OCI-LY7 (cell line): ENCODE results near the gene NPC2. TPM values are rescaled to one million over a fixed set of nuclear protein-coding genes. Genes with fewer than 3 reads are reported as not detected.

Experiments
- BruUV-seq: library from RNA; stranded (reverse); fragments of 400-500 nt; replicated peaks from 2 replicates; lab custom pipeline; 2021; lab: Mats Ljungman, UMichigan
- CTCF ChIA-PET: fragments of 300-600 bp; sonication (Branson Sonifier 250); formaldehyde crosslinking; loops from one replicate; lab custom pipeline; 2022; ENCODE audit warnings: antibody characterized with exemption; ENCODE audit not compliant: unreplicated experiment; lab: Charles Lee
- POLR2A ChIA-PET: fragments of 300-600 bp; sonication (Branson Sonifier 250); formaldehyde crosslinking; loops from one replicate; lab custom pipeline; 2022; ENCODE audit warnings: antibody characterized with exemption; lab: Charles Lee
- DNase-seq: peaks from one replicate; pipeline ENCODE4 v3.0.0-alpha.2; 2015; ENCODE audit warnings: low spot score
- H2AFZ ChIP-seq: fragments of 200-600 bp; sonication (generic), shearing (Covaris generic); 2 replicates; pipeline ENCODE4 v1.6.1; 2014; ENCODE audit warnings: mild to moderate bottlenecking, antibody characterized with exemption, low read length, moderate library complexity
- H3K27ac ChIP-seq: fragments of 200-600 bp; sonication (generic); 2 replicates; pipeline ENCODE4 v1.5.1; 2014; ENCODE audit warnings: mixed run types, low read depth, mild to moderate bottlenecking, moderate library complexity, low read length, inconsistent platforms; ENCODE audit not compliant: poor library complexity, severe bottlenecking
- H3K36me3 ChIP-seq: fragments of 200-600 bp; sonication (generic); 2 replicates; pipeline ENCODE4 v1.6.1; 2014; ENCODE audit warnings: mild to moderate bottlenecking, antibody characterized with exemption, low read length, moderate library complexity, mixed read lengths; ENCODE audit not compliant: insufficient read depth
- H3K4me1 ChIP-seq: fragments of 200-600 bp; sonication (generic); 2 replicates; pipeline ENCODE4 v1.5.1; 2014; ENCODE audit warnings: mild to moderate bottlenecking, low read length; ENCODE audit not compliant: insufficient read depth, poor library complexity, severe bottlenecking
- H3K4me2 ChIP-seq: fragments of 200-600 bp; sonication (generic); 2 replicates; pipeline ENCODE4 v1.6.1; 2014; ENCODE audit warnings: mild to moderate bottlenecking, low read length
- H3K4me3 ChIP-seq: fragments of 200-600 bp; sonication (generic); 2 replicates; pipeline ENCODE4 v1.5.1; 2014; ENCODE audit warnings: mild to moderate bottlenecking, low read depth, low read length; ENCODE audit not compliant: poor library complexity, severe bottlenecking
- H3K79me2 ChIP-seq: fragments of 200-600 bp; sonication (generic); 2 replicates; pipeline ENCODE4 v1.6.1; 2016; ENCODE audit warnings: low read depth, mild to moderate bottlenecking, low read length, moderate library complexity, mixed read lengths; ENCODE audit not compliant: insufficient read depth
- H3K9me2 ChIP-seq: fragments of 200-600 bp; sonication (generic); 2 replicates; pipeline ENCODE4 v1.6.1; 2016; ENCODE audit warnings: mild to moderate bottlenecking, low read length, mixed read lengths; ENCODE audit not compliant: insufficient read depth
- H3K9me3 ChIP-seq: fragments of 200-600 bp; sonication (generic); 2 replicates; pipeline ENCODE4 v1.6.1; 2014; ENCODE audit warnings: mild to moderate bottlenecking, mixed run types, low read length, mixed read lengths
- H4K20me1 ChIP-seq: fragments of 200-600 bp; sonication (generic); 2 replicates; pipeline ENCODE4 v1.6.1; 2014; ENCODE audit warnings: mild to moderate bottlenecking, antibody characterized with exemption, low read length, moderate library complexity, mixed read lengths; ENCODE audit not compliant: insufficient read depth
- CTCF ChIP-seq: fragments of 200-600 bp; sonication (generic); conservative IDR thresholded peaks from 2 replicates; pipeline ENCODE4 v1.5.1; 2014; ENCODE audit warnings: mild to moderate bottlenecking, antibody characterized with exemption, low read length, moderate library complexity, mixed read lengths
- EZH2phosphoT487 ChIP-seq: fragments of 200-600 bp; sonication (generic); IDR thresholded peaks from 2 replicates; pipeline ENCODE4 v1.6.1; 2018; ENCODE audit warnings: low read depth, borderline replicate concordance, mild to moderate bottlenecking, mixed run types, antibody characterized with exemption, low read length, moderate library complexity, mixed read lengths
- intact Hi-C: fragments of 100-400 bp; cut with micrococcal nuclease; formaldehyde crosslinking; loops from one replicate; pipeline ENCODE4 v1.10.0; 2022; ENCODE audit not compliant: unreplicated experiment
- total RNA-seq, 2 experiments: library from RNA; depleted of rRNA in 1 of 2; stranded (reverse); fragments of >200 nt in 1 of 2; shearing (Covaris generic) in 1 of 2; gene quantifications; 2 replicates each; pipeline ENCODE4 v1.2.3, GENCODE V29; 2014 to 2022

Gene NPC2
- total RNA-seq, 2 experiments from 2014 or later, result 37.8 to 80.8 TPM

GRCh38 chr14:74511966-74512830 is 19.1 kb upstream of the NPC2 start:
- ChIA-PET POLR2A (no interaction called here), CTCF (no interaction called here)
- intact Hi-C loops, result no loop called here
- Histone ChIP-seq H3K4me1 (no peaks in the 10 kb centered on the region), H2AFZ (no peak overlapping the region), H3K79me2 (no peaks in the 10 kb centered on the region), H3K27ac (no peak overlapping the region), H3K4me3 (no peak overlapping the region), H3K36me3 (no peaks in the 10 kb centered on the region), H4K20me1 (no peaks in the 10 kb centered on the region), H3K9me2 (no peaks in the 10 kb centered on the region), H3K9me3 (no peaks in the 10 kb centered on the region), H3K4me2 (no peak overlapping the region)
- TF ChIP-seq CTCF (no peak), EZH2phosphoT487 (no peak)
- DNase-seq, result no peak
- no TSS peak for BruUV-seq

GRCh38 chr14:74510959-74511409 is 17.9 kb upstream of the NPC2 start:
- POLR2A ChIA-PET, result interaction anchor here (0.5 kb wide), 1 partner anchor 199 kb away, joined by 7 read pairs; no protein-coding TSS in a partner anchor
- H3K36me3 ChIP-seq, result no peaks in the 10 kb centered on the region
- BruUV-seq, result no TSS peak
- intact Hi-C loops, result no loop called here
- TF ChIP-seq CTCF (no peak), EZH2phosphoT487 (no peak)
- CTCF ChIA-PET, result no interaction called here
- no peak overlapping the region for H3K27ac ChIP-seq
- no peak overlapping the region for H3K4me3 ChIP-seq
- no peaks in the 10 kb centered on the region for H4K20me1 ChIP-seq
- no peaks in the 10 kb centered on the region for H3K79me2 ChIP-seq
- no peak for DNase-seq
- H3K4me2 ChIP-seq, result no peak overlapping the region
- no peak overlapping the region for H2AFZ ChIP-seq
- no peaks in the 10 kb centered on the region for H3K9me3 ChIP-seq
- H3K9me2 ChIP-seq, result no peaks in the 10 kb centered on the region
- peaks cover 7% of the 10 kb centered on the region for H3K4me1 ChIP-seq
